Retina (tissue), 1 donor: ENCODE data around the gene CELF2.

Experiments used
- DNase-seq: peaks from one replicate; pipeline ENCODE4 v3.0.0-alpha.2; 2016

Gene CELF2

GRCh38 chr10:11138314-11139033 lies 120.8 kb downstream of the CELF2 start:
- no peak for DNase-seq

GRCh38 chr10:11140963-11141362 lies 123.3 kb downstream of the CELF2 start:
- no peak for DNase-seq

- DNase-seq, result no peak
Measured at GRCh38 chr10:11141571-11142091, 124.0 kb downstream of the CELF2 start.

DNA sequence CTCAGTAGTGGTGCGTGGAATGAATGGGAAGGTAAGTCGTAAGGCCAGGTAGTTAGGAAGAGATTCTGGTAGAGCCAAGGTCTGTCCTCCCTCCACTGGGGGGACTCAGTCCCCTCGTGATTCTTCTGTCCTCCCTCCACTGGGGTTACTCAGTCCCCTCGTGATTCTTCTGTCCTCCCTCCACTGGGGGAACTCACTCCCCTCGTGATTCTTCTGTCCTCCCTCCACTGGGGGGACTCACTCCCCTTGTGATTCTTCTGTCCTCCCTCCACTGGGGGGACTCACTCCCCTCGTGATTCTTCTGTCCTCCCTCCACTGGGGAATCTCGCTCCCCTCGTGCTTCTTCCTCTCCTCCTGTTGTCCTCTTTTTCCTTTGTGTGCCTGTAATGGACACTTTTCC lies 125.1 kb downstream of the CELF2 start:
- no peak for DNase-seq

- DNase-seq, result no peak
Measured at GRCh38 chr10:11143242-11143641, 125.6 kb downstream of the CELF2 start.

DNA sequence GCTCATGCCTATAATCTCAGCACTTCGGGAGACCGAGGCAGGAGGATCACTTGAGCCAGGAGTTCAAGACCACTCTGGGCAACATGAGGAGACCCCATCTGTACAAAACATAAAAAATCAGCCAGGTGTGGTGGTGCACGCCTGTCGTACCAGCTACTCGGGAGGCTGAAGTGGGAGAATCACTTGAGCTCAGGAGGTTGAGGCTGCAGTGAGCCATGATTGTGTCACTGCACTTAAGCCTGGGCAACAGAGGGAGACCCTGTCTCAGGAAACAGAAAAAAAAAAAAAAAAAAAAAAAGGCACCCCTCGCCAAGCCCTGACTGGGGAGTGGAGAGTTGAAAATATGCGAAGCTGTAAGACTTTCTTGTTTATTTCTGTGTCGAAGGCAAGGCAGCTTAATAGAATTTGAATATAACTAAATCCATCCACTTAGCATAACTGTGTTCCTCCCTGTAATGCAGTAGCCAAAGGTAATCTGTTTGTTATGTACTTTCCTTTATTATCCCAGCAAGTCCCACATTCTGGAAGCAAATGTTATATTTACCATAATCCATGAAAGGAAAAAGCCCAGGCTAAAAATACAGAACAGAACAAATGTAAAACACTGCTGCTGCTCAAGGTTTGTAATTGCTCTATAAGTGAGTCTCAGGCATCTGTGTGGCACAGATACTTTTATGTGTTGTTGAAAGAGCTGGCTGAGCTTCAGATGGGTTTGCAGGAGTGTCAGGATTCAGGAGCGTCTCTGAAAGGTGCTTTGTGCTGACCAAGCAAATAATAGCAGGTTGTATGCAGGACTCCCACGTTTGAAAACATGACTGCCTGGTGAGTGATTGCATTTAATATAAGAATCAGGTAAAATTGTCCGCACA lies 127.2 kb downstream of the CELF2 start:
- DNase-seq, result no peak

DNA sequence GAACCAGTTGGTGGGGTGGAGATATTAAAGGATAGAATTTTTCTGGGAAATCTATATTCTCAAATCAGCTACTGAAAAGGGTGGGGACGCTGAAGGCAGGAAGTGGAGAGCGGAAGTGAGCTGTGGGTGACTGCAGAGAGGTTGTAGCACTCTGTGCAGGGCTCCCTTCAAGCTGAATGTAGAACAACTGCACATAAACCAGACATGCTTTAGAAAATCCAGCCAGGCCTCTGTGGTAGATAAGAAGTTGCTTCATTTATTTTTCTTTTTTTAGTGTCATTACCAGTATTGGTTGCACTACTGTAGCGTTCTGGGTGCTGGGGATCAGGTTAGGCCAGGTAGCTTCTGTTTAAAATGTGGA lies 127.8 kb downstream of the CELF2 start:
- DNase-seq, result no peak

DNA sequence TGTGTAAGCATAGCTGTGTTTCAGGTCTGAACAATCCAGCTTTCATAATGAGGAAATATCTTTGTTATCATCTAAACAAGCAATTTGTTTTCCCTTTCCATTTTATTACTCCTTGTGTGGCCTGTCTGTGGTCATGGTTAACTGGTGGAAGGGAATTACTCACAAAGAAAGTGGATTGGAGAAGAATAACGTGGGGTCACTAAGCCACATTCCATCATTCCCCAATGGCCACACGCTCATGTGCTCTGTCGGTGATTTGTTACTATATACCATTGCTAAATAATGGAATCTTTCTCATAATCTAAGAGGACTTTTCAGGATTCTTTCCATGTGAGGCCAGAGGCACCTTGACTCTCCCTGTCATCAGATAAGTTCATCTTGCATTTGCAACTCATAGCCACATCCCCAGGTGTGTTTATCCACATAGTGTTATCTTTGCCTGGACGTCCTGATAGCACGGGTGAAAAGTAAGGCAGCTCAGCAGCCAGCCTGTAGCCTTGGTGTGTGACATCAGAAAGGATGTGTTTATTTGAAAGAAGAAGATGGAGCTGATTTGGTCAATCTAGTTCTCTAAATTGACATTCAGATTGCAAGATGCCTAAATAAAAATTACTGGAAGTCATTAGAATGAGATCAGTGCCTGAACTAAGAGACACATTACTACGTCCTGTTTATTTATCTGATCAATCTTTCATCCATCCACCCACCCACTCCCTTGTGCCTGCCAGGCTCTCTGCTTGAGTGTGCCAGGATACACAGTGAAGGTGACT lies 128.9 kb downstream of the CELF2 start:
- no peak for DNase-seq

DNA sequence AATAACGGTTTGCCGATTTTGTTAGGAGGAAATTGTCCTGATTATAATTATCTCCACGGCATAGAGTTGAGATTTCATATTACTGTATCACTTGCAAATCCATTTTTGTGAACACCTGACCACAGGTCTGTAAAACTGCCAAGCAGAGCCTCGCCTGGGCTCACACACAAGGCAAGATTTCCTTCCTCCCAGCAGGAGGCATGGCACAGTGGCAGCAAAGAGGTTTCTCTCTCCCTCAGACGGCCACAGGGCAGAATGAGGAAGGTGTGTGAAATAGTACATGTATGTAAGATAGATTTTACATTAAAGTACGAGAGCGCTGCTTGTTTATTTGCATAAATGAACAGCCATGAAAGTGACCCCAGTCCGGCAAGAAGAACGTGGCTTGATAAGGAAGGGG lies 130.1 kb downstream of the CELF2 start:
- DNase-seq, result peak; percentile 40

DNA sequence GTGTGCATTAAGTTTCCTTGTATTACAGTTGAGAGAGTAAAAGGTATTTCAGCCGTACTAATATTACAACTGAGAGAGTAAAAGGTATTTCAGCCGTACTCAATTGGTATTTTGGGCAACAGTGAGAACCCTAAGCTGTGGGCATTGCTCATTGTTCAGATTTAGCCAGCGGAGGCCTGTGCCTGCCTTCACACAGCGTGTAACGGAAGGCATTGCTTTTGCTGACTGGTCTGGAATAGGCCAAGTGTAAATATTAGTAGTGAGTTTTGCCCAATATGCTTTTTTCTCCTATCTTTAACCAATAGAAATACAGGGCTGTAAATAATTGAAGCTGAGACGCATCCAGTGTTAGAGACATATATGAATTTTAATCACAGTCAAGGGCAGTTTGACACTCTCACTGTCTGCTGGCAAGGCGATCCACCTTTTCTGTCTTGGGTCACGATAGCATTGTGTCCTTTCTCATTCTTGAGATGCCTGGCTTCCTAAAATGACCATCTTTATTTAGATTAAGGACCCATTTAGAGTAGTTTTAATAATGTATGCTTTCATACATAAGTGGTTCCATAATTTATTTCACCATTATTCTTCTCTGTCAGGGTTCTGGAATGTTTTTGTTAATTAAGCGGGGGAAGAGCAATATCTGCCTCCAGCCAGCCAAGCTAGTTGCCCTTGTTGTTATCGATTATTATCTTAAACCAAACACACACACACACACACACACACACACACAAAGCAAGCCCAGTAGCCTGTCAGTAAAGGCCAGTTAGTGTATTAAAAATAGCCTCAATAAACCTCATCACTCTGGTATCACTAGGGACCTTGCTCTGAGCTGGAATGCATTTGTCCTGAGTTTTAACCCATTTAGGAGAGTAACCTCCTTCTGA lies 130.7 kb downstream of the CELF2 start:
- DNase-seq, result peak; percentile 54

- no peak for DNase-seq
Measured at GRCh38 chr10:11149807-11150141, 132.1 kb downstream of the CELF2 start.

DNA sequence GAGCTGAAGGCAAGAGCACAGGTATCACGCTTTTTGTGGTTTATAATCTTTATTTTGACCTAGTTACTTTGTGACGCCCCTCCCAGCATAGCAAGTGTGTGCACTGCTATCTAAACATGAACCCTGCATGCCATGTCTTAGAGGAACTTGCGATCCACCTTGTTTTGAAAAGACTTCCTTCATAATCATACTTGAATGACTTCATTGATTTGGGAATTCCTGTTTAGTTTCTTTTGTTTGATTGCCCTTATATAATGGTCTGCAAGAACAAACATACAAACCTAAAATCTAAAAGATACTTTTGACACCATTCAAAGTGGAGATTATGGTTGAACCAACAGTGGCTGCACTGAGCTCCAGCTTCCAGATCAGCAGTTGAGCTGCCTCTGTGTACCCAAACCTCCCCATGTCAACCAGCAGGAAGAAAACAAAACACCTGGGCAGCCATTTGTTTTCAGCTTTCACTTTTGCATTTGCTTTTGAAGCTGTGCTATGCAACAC lies 132.6 kb downstream of the CELF2 start:
- DNase-seq, result no peak

DNA sequence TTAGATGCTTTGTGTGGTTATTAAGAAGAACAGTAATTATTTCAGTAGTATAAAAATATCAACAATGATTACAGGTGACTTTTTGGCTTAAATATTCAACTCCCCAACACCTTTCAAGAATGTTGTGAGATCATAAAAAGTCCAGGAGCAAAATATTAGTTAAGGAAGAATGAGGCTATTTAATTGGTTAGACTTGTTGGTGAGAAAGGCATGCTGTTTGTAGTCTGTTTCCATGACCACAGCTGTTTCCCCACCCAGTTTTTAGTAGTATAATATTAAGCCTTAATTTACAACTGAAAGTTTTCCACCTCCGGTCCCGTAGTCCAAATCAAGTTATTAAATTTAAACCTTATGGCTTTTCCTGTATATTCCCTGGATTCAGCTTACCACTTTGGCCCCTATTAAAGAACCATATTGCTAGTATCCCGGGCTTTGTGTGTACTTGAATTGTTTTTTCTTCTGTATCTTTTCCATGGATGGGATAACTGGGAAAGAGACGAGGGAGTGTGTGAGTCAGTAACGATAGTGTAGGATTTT lies 133.3 kb downstream of the CELF2 start:
- no peak for DNase-seq

GRCh38 chr10:11152801-11153200 lies 135.1 kb downstream of the CELF2 start:
- DNase-seq, result no peak

DNA sequence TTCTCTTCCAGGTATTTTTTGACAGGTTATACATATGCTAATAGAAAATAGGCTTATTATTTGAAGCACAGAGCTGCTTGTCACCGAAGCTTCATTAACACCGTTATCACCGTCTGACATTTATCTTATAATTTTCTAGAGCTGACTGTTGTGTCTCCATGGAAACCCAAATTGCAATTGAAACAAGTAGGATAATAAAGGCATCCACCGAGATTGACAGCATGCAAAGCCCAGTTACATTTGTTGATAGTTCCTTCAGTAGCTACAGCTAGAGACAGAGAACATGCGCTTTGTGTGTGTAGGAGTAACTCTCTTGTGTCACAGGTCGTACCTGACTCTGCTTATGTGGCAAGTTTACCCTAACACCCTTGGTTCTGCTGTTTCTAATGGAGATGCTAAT lies 135.6 kb downstream of the CELF2 start:
- DNase-seq, result no peak

GRCh38 chr10:11153766-11154165 lies 136.1 kb downstream of the CELF2 start:
- no peak for DNase-seq

DNA sequence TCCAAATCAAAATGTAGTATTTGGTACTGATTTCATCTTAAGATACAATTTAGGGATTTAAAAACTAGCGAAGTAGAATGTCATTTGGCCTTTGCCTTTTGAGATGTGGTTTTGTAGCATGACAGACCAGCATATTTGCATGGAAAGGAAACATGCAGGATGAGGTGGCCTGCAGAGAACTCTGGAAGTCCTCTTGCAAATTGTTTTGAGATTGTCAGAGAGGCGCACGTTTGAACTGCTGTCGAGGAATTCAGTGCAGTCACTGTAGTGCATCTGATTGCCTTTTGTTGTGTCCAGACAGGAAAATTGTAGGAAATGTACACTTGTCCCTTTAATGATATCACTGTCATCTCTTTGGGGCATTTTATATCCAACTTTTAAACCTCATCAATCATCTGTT lies 136.7 kb downstream of the CELF2 start:
- no peak for DNase-seq

DNA sequence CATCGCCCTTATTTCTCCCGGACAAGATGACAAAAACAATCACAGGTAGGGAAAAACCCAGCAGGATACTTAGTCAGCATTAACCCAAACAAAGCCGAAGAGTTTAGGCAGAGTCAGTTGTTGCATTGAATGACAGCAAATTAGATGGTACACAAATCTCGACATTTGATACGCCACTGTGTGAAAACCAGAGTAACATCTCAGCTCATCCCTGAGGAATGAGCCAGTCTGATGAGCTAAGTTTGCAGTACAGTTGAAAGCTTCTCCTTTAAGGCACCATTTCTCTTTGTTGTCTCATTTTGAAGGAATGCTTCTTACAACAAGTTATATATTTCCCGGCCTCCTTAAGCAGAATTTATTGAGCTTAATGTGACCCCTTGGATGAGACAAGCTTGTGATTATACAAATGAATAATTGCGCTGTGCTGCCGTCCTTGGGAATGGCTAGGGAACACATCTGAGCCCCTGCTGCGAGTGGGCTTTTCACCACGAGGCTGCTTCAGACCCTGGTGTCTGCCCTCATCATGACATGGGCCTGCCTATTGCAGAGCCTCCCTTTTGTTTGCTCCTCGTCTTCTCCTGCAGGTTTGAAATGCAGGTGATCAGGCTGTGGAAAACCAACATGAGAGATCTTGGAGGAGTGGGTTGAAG lies 137.3 kb downstream of the CELF2 start:
- DNase-seq, result peak; percentile 69

GRCh38 chr10:11156480-11156879 lies 138.8 kb downstream of the CELF2 start:
- DNase-seq, result no peak

DNA sequence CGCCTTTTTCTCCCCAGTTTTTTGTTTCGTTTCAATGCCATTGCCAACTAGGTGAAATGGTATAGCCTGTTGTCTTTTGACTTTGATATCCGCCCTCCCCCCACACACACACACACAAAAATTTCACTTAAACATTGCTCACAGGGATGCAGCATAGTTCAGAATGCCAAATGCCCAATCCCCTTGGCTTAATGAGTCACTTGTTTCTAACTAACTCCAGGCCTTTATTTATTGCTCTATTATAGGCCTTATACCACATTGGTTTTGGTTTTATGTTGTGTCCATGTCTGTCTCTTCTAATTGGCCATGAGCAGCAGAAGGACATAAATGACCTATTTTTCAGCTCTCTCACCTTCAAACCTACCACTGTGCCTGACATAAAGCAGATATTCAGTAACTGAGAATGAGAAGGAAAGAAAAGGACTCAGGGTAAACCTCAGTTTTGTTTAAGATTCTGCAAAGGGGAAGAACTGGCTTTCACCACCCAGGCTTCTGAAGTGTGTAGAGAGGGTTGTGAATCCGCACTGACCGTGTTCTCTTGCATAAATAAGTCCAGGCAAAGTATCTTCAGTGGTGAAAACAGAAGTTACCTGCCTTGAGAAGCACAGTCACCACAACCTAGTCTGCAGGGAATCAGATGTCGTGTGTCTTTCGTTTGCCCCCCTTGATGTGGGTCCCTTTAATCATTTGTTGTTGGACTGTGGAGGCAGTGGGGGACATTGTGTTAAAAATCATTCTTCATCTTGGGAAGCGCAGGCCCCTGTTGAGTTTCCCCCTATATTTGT lies 139.8 kb downstream of the CELF2 start:
- no peak for DNase-seq

- no peak for DNase-seq
Measured at GRCh38 chr10:11158080-11158479, 140.4 kb downstream of the CELF2 start.
